Sigmoid colon (tissue), 7 donors: ENCODE results near the gene TRNT1. TPM values are rescaled to one million over a fixed set of nuclear protein-coding genes. Genes with fewer than 3 reads are reported as not detected.

ENCODE experiments used
- DNase-seq: peaks from one replicate; pipeline ENCODE4 v3.0.0-alpha.2; 2019
- H3K27ac ChIP-seq, 4 donors: fragments of 200-600 bp; sonication (generic); one replicate each; pipeline ENCODE4 v1.5.1; 2016 to 2019; ENCODE audit warnings: mild to moderate bottlenecking in 1 of 4
- H3K27me3 ChIP-seq, 3 donors: fragments of 200-600 bp; sonication (generic); one replicate each; pipeline ENCODE4 v1.5.1; 2019; ENCODE audit warnings: mild to moderate bottlenecking in 1 of 3
- H3K36me3 ChIP-seq, 4 donors: fragments of 200-600 bp; sonication (generic); one replicate each; pipeline ENCODE4 v1.5.1; 2016 to 2019
- H3K4me1 ChIP-seq, 4 donors: fragments of 200-600 bp; sonication (generic); one replicate each; pipeline ENCODE4 v1.5.1; 2017 to 2019
- H3K4me3 ChIP-seq, 4 donors: fragments of 200-600 bp; sonication (generic); one replicate each; pipeline ENCODE4 v1.5.1; 2017 to 2019; ENCODE audit warnings: mild to moderate bottlenecking in 2 of 4, moderate library complexity in 1 of 4
- H3K9me3 ChIP-seq, 4 donors: fragments of 200-600 bp in 3 of 4; sonication (generic) in 3 of 4; one replicate each; pipeline versions ENCODE4 v1.5.1 to v1.6.1; 2013 to 2019
- EP300 ChIP-seq, 4 donors: sonication (generic); formaldehyde crosslinking; IDR thresholded peaks; one replicate each; pipeline ENCODE4 v1.6.1; 2017; ENCODE audit warnings: antibody characterized with exemption in 4 of 4
- POLR2A ChIP-seq, 2 donors: fragments of 450-650 bp; IDR thresholded peaks; one replicate each; pipeline ENCODE4 v1.6.1; 2016; ENCODE audit warnings: antibody characterized with exemption in 2 of 2, mild to moderate bottlenecking in 2 of 2, moderate library complexity in 2 of 2
- POLR2AphosphoS5 ChIP-seq, 4 donors: sonication (generic); formaldehyde crosslinking; IDR thresholded peaks; one replicate each; pipeline ENCODE4 v1.6.1; 2017; ENCODE audit warnings: antibody characterized with exemption in 4 of 4
- whole genome bisulfite sequencing, 2 donors: extraction: QIAGEN DNeasy Blood & Tissue Kit; methylation state at CpG; one replicate each; pipeline ENCODE4 v1.1.7; 2013; 5-methylcytosine and 5-hydroxymethylcytosine counted together
- intact Hi-C: fragments of 100-400 bp; cut with DNase I; formaldehyde crosslinking; loops from one replicate; pipeline ENCODE4 v1.15.1; 2023
- polyA plus RNA-seq, 3 donors: library from polyadenylated mRNA; stranded (reverse); fragments of 200-250 nt; gene quantifications; one replicate each; pipeline ENCODE4 v1.2.3, GENCODE V29; 2013
- total RNA-seq, 4 donors: library from RNA; depleted of rRNA; stranded (reverse); fragments of >200 nt; gene quantifications; one replicate each; pipeline ENCODE4 v1.1.0, GENCODE V29; 2016
- TF ChIP-seq, protein P1 (sequence below), 4 experiments: fragments of 450-650 bp in 3 of 4; fragments of 200-600 bp in 1 of 4; IDR thresholded peaks; one replicate each; pipeline ENCODE4 v1.5.1; 2016 to 2019; ENCODE audit warnings: antibody characterized with exemption in 4 of 4, mild to moderate bottlenecking in 3 of 4, moderate library complexity in 2 of 4
- donor health status: healthy with polysubstance abuse.
- donor health status: Bipolar disorder and iron deficiency.
- donor health status: healthy.

Gene TRNT1
- total RNA-seq, result 10 to 100 TPM; 14.9 to 17.7 (median 15.7) TPM
- 10 to 100 TPM in 2 of 3 donors, 1 to 10 TPM in 1; 7.8 to 14.8 (median 10.9) TPM for polyA plus RNA-seq

DNA sequence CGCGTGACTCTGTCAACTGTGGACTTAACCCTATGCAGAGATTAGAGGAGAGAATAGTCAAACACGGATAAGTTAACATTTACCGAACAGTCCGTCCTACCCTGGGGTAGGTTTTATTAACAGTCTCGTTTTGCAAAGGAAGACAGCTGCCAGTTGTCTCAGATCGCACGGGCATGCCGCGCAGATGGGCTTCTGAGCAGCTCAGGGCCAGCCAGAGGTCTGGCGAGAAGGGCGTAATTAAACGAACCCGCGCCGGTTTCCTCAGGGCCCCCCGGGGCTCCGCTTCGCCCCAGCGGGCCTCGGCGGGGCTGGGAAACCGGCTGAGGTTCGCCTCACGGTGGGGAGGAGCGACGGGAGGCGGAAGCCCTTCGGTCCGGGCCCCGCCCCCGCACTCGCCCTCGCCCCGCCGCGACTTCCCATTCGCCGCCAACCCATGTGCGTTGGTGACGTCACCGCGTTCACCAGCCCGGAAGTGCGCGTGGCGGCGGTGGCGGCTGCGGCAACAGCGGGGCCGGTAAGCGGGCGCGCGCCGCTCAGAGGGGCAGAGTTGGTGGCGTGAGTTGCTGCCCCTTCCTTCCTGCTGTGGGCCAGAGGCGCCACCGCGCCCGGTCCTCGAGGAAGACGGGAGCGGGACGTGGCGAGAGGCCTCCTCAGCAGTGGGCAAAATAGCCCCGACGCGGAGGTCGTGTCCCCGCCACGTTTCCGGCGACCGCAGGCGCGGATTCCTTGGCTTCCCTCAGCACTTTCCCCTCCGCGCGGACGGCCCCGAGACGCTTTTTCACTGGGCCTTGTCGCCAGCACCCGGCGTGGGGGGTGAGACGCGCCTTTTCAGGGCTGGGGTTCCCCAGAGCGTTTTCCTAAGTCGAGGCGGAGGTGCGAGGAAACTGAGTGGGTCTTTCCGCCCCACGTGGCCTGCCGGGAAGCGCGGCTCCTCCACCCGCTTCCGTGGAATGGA, at the start of gene TRNT1:
Gene TRNT1, plus strand, starts transcription at position 464 of the 955 bp plus-strand sequence. CDS start 2,101 bp downstream, outside the sequence.
- peak; percentile 97 for DNase-seq
- intact Hi-C loops, result loop anchor here (2.0 to 5.0 kb wide), 2 partner anchors 52 to 1176 kb away; partner anchors contain the start of genes CRBN and SETMAR

DNA sequence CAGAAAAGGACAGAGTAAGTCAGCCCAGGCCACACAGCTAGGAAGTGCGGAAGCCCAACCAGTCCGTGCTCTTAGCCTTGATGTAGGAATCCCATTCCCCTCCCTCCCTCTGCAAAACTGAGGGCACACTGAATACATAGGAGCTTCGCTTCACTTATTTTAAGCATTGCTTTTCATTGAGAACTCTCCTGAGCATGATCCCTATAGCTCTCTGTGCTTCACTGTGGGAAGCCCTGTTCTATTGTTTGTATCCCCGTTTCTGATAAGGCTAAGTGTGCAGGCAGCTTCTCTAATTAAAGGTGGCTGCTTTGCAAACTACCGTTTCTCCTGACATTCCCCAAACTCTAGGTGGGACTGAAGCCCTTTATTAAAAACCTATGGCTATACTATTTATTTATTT, 46.4 kb upstream of the TRNT1 start:
- no peak for DNase-seq
- H3K27me3 ChIP-seq, result no peaks in the 10 kb centered on the region
- H3K4me1 ChIP-seq, result no peaks in the 10 kb centered on the region
- whole genome bisulfite sequencing, 2 donors, result 74 to 78% methylated on average over 5 of the region's 5 CpGs
- H3K4me3 ChIP-seq, result no peak overlapping the region
- H3K36me3 ChIP-seq, result no peaks in the 10 kb centered on the region
- H3K9me3 ChIP-seq, result no peaks in the 10 kb centered on the region
- intact Hi-C loops, result no loop called here
- H3K27ac ChIP-seq, result no peak overlapping the region
- TF ChIP-seq POLR2A (IDR thresholded peaks at IDR 0.05), result no peak
- no peak for TF ChIP-seq POLR2AphosphoS5 (IDR thresholded peaks at IDR 0.05)
- TF ChIP-seq, protein P1, sequence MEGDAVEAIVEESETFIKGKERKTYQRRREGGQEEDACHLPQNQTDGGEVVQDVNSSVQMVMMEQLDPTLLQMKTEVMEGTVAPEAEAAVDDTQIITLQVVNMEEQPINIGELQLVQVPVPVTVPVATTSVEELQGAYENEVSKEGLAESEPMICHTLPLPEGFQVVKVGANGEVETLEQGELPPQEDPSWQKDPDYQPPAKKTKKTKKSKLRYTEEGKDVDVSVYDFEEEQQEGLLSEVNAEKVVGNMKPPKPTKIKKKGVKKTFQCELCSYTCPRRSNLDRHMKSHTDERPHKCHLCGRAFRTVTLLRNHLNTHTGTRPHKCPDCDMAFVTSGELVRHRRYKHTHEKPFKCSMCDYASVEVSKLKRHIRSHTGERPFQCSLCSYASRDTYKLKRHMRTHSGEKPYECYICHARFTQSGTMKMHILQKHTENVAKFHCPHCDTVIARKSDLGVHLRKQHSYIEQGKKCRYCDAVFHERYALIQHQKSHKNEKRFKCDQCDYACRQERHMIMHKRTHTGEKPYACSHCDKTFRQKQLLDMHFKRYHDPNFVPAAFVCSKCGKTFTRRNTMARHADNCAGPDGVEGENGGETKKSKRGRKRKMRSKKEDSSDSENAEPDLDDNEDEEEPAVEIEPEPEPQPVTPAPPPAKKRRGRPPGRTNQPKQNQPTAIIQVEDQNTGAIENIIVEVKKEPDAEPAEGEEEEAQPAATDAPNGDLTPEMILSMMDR (IDR thresholded peaks at IDR 0.05), result no peak
- TF ChIP-seq EP300 (IDR thresholded peaks at IDR 0.05), result no peak

More for the DNA sequence above, at the start of gene TRNT1:
- Histone ChIP-seq H3K27me3 (no peaks in the 10 kb centered on the region), H3K4me1 (peaks cover 0 to 21% (median 14%) of the 10 kb centered on the region in 4 donors), H3K4me3 (peak within 1 kb of the TSS; percentile 82 to 96 (median 93)), H3K36me3 (peaks cover 0 to 25% (median 0%) of the 10 kb centered on the region in 4 donors), H3K9me3 (no peaks in the 10 kb centered on the region), H3K27ac (peak within 1 kb of the TSS; percentile 87 to 94 (median 92))
- 0 to 1% methylated on average over 100 of the region's 100 CpGs for WGBS, 2 donors
- TF ChIP-seq POLR2AphosphoS5 (IDR thresholded peaks at IDR 0.05) (peak; percentile 93 to 98 (median 96)), EP300 (IDR thresholded peaks at IDR 0.05) (no peak), POLR2A (IDR thresholded peaks at IDR 0.05) (peak; percentile 71 to 82)
- TF ChIP-seq, protein P1 (IDR thresholded peaks at IDR 0.05), result no peak

- TF ChIP-seq, protein P1 (IDR thresholded peaks at IDR 0.05), result no peak
- TF ChIP-seq EP300 (IDR thresholded peaks at IDR 0.05) (no peak), POLR2A (IDR thresholded peaks at IDR 0.05) (no peak), POLR2AphosphoS5 (IDR thresholded peaks at IDR 0.05) (no peak)
- no peak for DNase-seq
- no peaks in the 10 kb centered on the region for H3K9me3 ChIP-seq
- H3K27ac ChIP-seq, result no peak overlapping the region
- H3K27me3 ChIP-seq, result no peaks in the 10 kb centered on the region
- H3K36me3 ChIP-seq, result no peaks in the 10 kb centered on the region
- intact Hi-C loops, result no loop called here
- WGBS, 2 donors, result 78 to 84% methylated on average over 9 of the region's 9 CpGs
- H3K4me1 ChIP-seq, result no peaks in the 10 kb centered on the region
- H3K4me3 ChIP-seq, result no peak overlapping the region
Measured at GRCh38 chr3:3081381-3082233, 45.1 kb upstream of the TRNT1 start.

- Histone ChIP-seq H3K9me3 (no peaks in the 10 kb centered on the region), H3K4me1 (no peaks in the 10 kb centered on the region), H3K36me3 (no peaks in the 10 kb centered on the region), H3K27ac (no peak overlapping the region), H3K4me3 (no peak overlapping the region), H3K27me3 (no peaks in the 10 kb centered on the region)
- DNase-seq, result no peak
- 68 to 74% methylated on average over 2 of the region's 2 CpGs for whole genome bisulfite sequencing, 2 donors
- TF ChIP-seq EP300 (IDR thresholded peaks at IDR 0.05) (no peak), POLR2AphosphoS5 (IDR thresholded peaks at IDR 0.05) (no peak), POLR2A (IDR thresholded peaks at IDR 0.05) (no peak)
- TF ChIP-seq, protein P1 (IDR thresholded peaks at IDR 0.05), result no peak
- intact Hi-C loops, result no loop called here
Measured at GRCh38 chr3:3082234-3082924, 44.4 kb upstream of the TRNT1 start.
